ENCODE data around the gene HIC1. TPM values are rescaled to one million over a fixed set of nuclear protein-coding genes. Genes with fewer than 3 reads are reported as not detected.

Gene HIC1
- total and polyA plus RNA-seq, 2 donors (not counting 1 experiment from before 2014, with no cell fraction given), result 11.3 to 29.1 TPM

- Histone ChIP-seq H3K4me3 (replicated peaks in 1 of 4; ENCODE audit: control extremely low read depth in 1 of 4, insufficient read depth in 1 of 4, low read depth in 3 of 4, low read length in 4 of 4) (no peak overlapping the region), H3K36me3 (ENCODE audit: control insufficient read depth, insufficient read depth, low read length) (no peaks in the 10 kb centered on the region), H3K9ac (ENCODE audit: insufficient read depth, low read length) (no peak overlapping the region), H3K4me2 (ENCODE audit: extremely low read depth, insufficient read depth, low read length) (no peak overlapping the region), H3K9me3 (ENCODE audit: control insufficient read depth, insufficient read depth, low read depth, low read length) (no peaks in the 10 kb centered on the region), H3K4me1 (ENCODE audit: control insufficient read depth, extremely low read depth, insufficient read depth, low read length) (peaks cover 6% of the 10 kb centered on the region), H3K27me3 (ENCODE audit: control insufficient read depth, insufficient read depth, low read length) (no peaks in the 10 kb centered on the region), H3K79me2 (ENCODE audit: control insufficient read depth, insufficient read depth, low read length) (no peaks in the 10 kb centered on the region), H4K20me1 (ENCODE audit: control insufficient read depth, extremely low read depth, insufficient read depth, low read length) (no peaks in the 10 kb centered on the region), H3K27ac (ENCODE audit: insufficient read depth, low read length) (no peak overlapping the region), H2AFZ (ENCODE audit: low read length) (no peak overlapping the region)
- no peak for DNase-seq (ENCODE audit: low read depth in 2 of 2)
- TF ChIP-seq CTCF (conservative IDR thresholded peaks at IDR 0.05 in 1 of 2, IDR thresholded peaks at IDR 0.05 in 1 of 2; ENCODE audit: low read depth in 1 of 2, low read length in 2 of 2), result no peak
- TF ChIP-seq EZH2 (IDR thresholded peaks at IDR 0.05; ENCODE audit: low read length, missing control alignments), result no peak
Observed at GRCh38 chr17:2106308-2106955, 51.5 kb downstream of the HIC1 start.

- Histone ChIP-seq H3K27ac (ENCODE audit: insufficient read depth, low read length) (no peak overlapping the region), H3K36me3 (ENCODE audit: control insufficient read depth, insufficient read depth, low read length) (no peaks in the 10 kb centered on the region), H2AFZ (ENCODE audit: low read length) (no peak overlapping the region), H4K20me1 (ENCODE audit: control insufficient read depth, extremely low read depth, insufficient read depth, low read length) (no peaks in the 10 kb centered on the region), H3K79me2 (ENCODE audit: control insufficient read depth, insufficient read depth, low read length) (no peaks in the 10 kb centered on the region), H3K4me1 (ENCODE audit: control insufficient read depth, extremely low read depth, insufficient read depth, low read length) (peaks cover 6% of the 10 kb centered on the region), H3K9me3 (ENCODE audit: control insufficient read depth, insufficient read depth, low read depth, low read length) (no peaks in the 10 kb centered on the region), H3K4me3 (replicated peaks in 1 of 4; ENCODE audit: control extremely low read depth in 1 of 4, insufficient read depth in 1 of 4, low read depth in 3 of 4, low read length in 4 of 4) (no peak overlapping the region), H3K4me2 (ENCODE audit: extremely low read depth, insufficient read depth, low read length) (no peak overlapping the region), H3K9ac (ENCODE audit: insufficient read depth, low read length) (no peak overlapping the region), H3K27me3 (ENCODE audit: control insufficient read depth, insufficient read depth, low read length) (no peaks in the 10 kb centered on the region)
- TF ChIP-seq CTCF (conservative IDR thresholded peaks at IDR 0.05 in 1 of 2, IDR thresholded peaks at IDR 0.05 in 1 of 2; ENCODE audit: low read depth in 1 of 2, low read length in 2 of 2) (no peak), EZH2 (IDR thresholded peaks at IDR 0.05; ENCODE audit: low read length, missing control alignments) (no peak)
- no peak for DNase-seq (ENCODE audit: low read depth in 2 of 2)
Observed at GRCh38 chr17:2107050-2107449, 52.1 kb downstream of the HIC1 start.

GRCh38 chr17:2107506-2107905, 52.6 kb downstream of the HIC1 start:
- Histone ChIP-seq H3K27ac (ENCODE audit: insufficient read depth, low read length) (no peak overlapping the region), H3K36me3 (ENCODE audit: control insufficient read depth, insufficient read depth, low read length) (no peaks in the 10 kb centered on the region), H4K20me1 (ENCODE audit: control insufficient read depth, extremely low read depth, insufficient read depth, low read length) (no peaks in the 10 kb centered on the region), H3K79me2 (ENCODE audit: control insufficient read depth, insufficient read depth, low read length) (no peaks in the 10 kb centered on the region), H3K9ac (ENCODE audit: insufficient read depth, low read length) (no peak overlapping the region), H2AFZ (ENCODE audit: low read length) (no peak overlapping the region), H3K4me2 (ENCODE audit: extremely low read depth, insufficient read depth, low read length) (no peak overlapping the region), H3K9me3 (ENCODE audit: control insufficient read depth, insufficient read depth, low read depth, low read length) (no peaks in the 10 kb centered on the region), H3K4me3 (replicated peaks in 1 of 4; ENCODE audit: control extremely low read depth in 1 of 4, insufficient read depth in 1 of 4, low read depth in 3 of 4, low read length in 4 of 4) (no peak overlapping the region), H3K27me3 (ENCODE audit: control insufficient read depth, insufficient read depth, low read length) (no peaks in the 10 kb centered on the region), H3K4me1 (ENCODE audit: control insufficient read depth, extremely low read depth, insufficient read depth, low read length) (peaks cover 6% of the 10 kb centered on the region)
- no peak for DNase-seq (ENCODE audit: low read depth in 2 of 2)
- TF ChIP-seq EZH2 (IDR thresholded peaks at IDR 0.05; ENCODE audit: low read length, missing control alignments) (no peak), CTCF (conservative IDR thresholded peaks at IDR 0.05 in 1 of 2, IDR thresholded peaks at IDR 0.05 in 1 of 2; ENCODE audit: low read depth in 1 of 2, low read length in 2 of 2) (no peak)
